ENCODE measurements around the gene ERN1. TPM values are rescaled to one million over a fixed set of nuclear protein-coding genes. Genes with fewer than 3 reads are reported as not detected.

ERN1 gene
- total and polyA plus RNA-seq, 2 of the 13 experiments (the other 11 are each of a cell fraction or from before 2014, with no cell fraction given): 6.0 to 12.7 TPM

- TF ChIP-seq ZSCAN22 (CRISPR knock-in tag; IDR thresholded peaks at IDR 0.05) (no peak), RNF2 (conservative IDR thresholded peaks at IDR 0.05; ENCODE audit: low read depth) (peak; percentile 77), ZKSCAN5 (CRISPR knock-in tag; IDR thresholded peaks at IDR 0.05) (no peak), JARID2 (CRISPR knock-in tag; IDR thresholded peaks at IDR 0.05; ENCODE audit: insufficient replicate concordance) (peak; percentile 93), PAX8 (CRISPR knock-in tag; IDR thresholded peaks at IDR 0.05; ENCODE audit: borderline replicate concordance) (peak; percentile 99), KDM1A (CRISPR knock-in tag; IDR thresholded peaks at IDR 0.05) (no peak), EEA1 (CRISPR knock-in tag; IDR thresholded peaks at IDR 0.05; ENCODE audit: borderline replicate concordance) (peak; percentile 80; the same call in 1 of the 2 replicates), TP53 (CRISPR knock-in tag; conservative IDR thresholded peaks at IDR 0.05) (peak; percentile 74), DBP (CRISPR knock-in tag; IDR thresholded peaks at IDR 0.05; ENCODE audit: not compliant biosample characterization) (no peak), HMGXB3 (CRISPR knock-in tag; IDR thresholded peaks at IDR 0.05; ENCODE audit: borderline replicate concordance) (peak; percentile 94), DRAP1 (CRISPR knock-in tag; IDR thresholded peaks at IDR 0.05) (peak; percentile 100), MXD4 (CRISPR knock-in tag; IDR thresholded peaks at IDR 0.05) (peak; percentile 94), PAXIP1 (CRISPR knock-in tag; conservative IDR thresholded peaks at IDR 0.05) (peak; percentile 61; the same call in 1 of the 2 replicates), ZNF282 (IDR thresholded peaks at IDR 0.05; ENCODE audit: partially characterized antibody) (no peak), ZNF256 (CRISPR knock-in tag; conservative IDR thresholded peaks at IDR 0.05) (no peak; the same call in 1 of the 2 replicates), TEF (CRISPR knock-in tag; IDR thresholded peaks at IDR 0.05) (no peak), ZNF484 (CRISPR knock-in tag; IDR thresholded peaks at IDR 0.05; ENCODE audit: borderline replicate concordance, low read depth) (no peak; the same call in 1 of the 2 replicates), IKZF1 (IDR thresholded peaks at IDR 0.05) (no peak)
Measured at GRCh38 chr17:64145751-64146417, 15.9 kb upstream of the ERN1 start (continued).

All from HepG2 (cell line).